HTERT RPE-1 (cell line): ENCODE results near the gene SHD.
"Not testable (repeated sequence)": the region's sequence is repeated elsewhere in the genome, so short reads cannot be mapped to it uniquely, and the experiment has no call there.

ENCODE experiments used
- in situ Hi-C: fragments of 300-500 bp; cut with MboI; formaldehyde crosslinking; loops from 4 replicates; pipeline ENCODE4 v1.14.3; 2020; ENCODE audit warnings: low sequenced_read_pairs

SHD gene

DNA sequence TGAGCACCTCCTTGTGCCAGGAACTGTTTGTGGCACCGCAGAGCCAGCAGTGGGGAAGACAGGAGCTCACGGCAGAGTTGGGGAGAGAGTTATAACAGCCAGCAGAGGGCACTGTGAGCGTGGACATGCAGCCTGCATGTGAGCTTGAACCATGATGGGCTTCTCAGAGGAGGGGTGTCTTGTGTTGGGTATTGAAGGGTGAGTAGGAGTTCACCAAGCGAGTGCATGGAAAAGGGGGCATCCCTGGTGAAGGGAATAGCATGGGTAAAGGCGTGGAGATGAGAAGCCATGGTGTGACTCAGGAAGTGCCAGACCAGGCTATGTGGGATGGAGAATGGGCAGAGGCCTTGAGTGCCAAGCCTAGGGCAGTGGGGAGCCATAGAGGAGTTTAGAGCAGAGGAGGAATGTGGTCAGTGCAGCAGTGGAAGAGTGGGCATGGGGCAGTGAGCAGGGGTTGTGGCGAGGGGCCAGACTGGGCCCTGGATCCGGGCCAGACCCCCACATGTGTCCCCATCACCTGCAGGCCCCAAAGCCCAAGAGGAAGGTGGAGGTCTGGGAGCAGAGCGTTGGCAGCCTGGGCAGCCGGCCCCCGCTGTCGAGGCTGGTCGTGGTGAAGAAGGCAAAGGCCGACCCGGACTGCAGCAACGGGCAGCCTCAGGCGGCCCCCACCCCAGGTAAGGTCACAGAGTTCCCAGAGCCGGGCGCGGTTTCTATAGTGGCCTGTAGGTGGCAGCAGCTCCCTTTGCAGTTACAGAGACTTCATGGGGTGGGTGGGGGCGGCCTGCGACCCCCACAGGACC lies 11.8 kb upstream of the SHD start:
- in situ Hi-C loops: no loop called here

DNA sequence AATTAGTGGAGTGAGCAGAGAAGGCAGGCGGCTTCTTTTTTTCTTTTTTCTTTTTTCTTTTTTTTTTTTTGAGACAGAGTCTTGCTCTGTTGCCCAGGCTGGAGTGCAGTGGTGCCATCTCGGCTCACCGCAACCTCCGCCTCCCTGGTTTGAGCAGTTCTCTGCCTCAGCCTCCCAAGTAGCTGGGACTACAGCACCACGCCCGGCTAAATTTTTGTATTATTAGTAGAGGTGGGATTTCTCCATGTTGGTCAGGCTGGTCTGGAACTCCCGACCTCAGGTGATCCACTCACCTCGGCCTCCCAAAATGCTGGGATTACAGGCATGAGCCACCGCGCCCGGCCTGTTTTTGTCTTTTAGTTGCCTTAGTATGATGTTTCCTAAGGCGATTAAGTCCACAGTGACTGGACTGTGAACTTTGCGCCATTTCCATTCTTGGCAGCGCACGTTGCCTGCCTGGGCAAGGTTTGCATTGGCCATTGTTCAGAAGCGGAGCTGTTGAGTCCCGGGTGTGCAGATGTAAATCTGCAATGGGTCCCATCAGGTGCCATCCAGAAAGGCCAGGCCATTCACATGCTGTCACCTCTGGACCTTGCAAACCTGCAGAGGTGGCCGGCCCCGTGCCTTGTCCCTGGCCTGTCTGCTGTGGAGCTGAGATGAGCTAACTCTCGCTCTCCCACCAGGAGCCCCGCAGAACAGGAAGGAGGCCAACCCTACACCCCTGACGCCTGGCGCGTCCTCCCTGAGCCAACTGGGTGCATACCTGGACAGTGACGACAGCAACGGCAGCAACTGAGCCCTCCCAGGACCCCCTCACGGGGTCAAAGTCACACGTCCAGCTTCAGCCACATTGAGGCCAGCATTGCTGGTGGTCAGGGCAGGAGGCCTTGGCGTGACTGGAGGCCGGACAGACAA lies 10.9 kb upstream of the SHD start:
- in situ Hi-C loops: no loop called here

DNA sequence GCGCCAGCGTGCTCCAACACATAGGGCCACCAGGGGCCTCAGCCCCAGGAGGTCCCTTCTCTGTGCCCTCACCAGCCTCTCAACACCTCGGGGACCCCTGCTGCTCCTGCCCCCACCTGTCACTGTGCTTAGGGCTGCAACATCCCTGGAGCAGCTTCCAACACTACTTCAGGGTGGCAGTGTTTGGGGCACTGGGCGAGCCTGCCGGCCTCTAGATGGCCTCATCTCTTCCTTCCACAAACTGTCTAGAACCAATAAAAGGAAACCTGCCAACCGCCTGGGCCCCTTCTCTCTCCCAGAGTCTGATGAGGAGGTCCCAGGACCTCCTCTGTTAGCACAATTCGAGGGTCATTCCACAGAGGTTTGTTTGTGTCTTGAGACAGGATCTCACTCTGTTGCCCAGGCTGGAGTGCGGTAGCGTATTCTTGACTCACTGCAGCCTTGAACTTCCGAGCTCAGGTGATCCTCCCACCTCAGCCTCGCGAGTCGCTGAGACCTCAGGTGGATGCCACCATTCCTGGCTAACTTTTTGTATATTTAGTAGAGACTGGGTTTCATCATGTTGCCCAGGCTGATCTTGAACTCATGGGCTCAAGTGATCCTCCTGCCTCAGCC lies 10.1 kb upstream of the SHD start:
- in situ Hi-C loops: no loop called here

DNA sequence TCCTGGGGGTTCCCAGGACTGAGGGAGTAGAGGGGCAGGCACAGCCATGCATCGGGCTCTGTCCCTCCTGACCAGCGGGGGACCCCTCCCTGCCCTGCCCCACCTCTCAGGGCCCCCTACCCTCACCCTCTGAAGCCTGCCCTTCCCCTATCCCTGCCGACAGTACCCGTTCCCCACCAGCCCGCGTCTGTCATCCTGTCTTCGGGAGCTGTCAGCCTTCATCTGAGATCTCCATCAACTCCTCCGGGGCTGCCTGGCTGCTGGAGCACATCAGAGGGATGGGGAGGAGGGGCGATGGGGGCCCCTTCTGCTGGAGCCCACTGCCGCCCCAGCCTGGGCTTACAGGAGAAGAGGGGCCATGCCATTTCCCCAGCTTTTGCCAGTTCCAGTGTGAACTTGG lies 6.2 kb upstream of the SHD start:
- in situ Hi-C loops: no loop called here

DNA sequence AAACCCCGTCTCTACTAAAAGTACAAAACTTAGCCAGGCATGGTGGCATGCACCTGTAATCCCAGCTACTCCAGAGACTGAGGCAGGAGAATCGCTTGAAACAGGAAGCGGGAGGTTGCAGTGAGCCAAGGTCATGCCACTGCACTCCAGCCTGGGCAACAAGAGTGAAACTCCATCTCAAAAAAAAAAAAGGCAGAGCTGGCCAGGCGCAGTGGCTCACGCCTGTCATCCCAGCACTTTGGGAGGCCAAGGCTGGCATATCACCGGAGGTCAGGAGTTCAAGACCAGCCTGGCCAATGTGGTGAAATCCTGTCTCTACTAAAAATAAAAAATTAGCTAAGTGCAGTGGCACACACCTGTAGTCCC lies 4.8 kb upstream of the SHD start:
- in situ Hi-C loops: not testable (repeated sequence)

DNA sequence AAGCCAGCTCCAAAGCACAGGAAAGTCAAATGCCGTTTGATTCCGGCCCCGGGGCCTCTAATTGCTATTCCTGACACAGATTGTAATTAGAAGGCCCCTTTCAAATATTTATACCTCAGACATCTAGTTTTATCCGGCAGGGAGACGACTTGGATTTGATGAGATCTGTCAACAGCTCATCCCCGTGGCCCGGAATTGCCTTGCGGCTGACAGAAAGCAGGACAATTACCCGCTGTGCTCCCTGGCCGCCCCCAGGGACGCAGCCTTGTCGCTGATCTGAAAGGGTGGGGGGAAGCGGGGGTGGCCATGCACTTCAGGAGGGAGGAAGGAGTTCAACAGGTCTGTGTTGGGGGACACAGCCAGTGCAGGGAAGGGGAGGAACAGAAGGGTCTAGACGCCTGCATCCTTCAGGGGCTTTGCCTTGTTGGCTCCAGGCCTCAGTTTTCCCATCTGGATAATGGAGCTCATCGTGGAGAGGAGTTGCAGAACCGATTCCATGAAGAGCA lies 1.8 kb upstream of the SHD start:
- in situ Hi-C loops: no loop called here

DNA sequence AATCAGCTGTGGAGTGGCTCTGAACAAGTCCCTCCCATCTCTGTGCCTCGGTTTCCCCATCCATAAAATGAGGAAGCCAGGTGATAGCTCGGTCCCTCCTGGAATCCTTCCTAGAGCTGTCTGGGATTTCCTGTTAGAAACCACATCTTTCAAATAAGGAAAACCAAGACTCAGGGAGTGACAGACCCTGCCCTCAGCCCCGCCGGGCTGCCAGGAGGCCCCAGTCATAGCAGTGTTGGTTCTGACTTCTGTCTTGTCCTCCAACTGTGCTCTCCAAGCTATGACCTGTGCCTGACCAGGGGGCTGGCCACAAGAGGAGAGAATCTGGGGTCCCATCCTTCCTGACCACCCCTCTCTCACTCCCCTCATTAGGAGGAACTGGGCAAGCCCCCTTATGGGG lies 1.1 kb upstream of the SHD start:
- in situ Hi-C loops: no loop called here

DNA sequence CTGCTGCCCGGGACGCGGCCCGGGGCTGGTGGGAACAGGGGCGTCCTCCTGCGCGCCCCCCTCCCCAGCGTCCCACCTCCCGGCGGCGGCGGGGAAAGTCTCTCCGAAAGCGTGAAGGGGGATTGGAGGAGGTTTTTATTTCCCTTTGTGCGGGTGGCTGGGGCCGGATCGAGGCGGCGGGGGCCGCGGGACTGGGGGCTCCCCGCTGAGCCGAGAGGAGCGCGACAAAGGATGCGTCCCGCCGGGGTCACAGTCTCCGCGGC lies 132 bp downstream of the SHD start:
- in situ Hi-C loops: no loop called here

DNA sequence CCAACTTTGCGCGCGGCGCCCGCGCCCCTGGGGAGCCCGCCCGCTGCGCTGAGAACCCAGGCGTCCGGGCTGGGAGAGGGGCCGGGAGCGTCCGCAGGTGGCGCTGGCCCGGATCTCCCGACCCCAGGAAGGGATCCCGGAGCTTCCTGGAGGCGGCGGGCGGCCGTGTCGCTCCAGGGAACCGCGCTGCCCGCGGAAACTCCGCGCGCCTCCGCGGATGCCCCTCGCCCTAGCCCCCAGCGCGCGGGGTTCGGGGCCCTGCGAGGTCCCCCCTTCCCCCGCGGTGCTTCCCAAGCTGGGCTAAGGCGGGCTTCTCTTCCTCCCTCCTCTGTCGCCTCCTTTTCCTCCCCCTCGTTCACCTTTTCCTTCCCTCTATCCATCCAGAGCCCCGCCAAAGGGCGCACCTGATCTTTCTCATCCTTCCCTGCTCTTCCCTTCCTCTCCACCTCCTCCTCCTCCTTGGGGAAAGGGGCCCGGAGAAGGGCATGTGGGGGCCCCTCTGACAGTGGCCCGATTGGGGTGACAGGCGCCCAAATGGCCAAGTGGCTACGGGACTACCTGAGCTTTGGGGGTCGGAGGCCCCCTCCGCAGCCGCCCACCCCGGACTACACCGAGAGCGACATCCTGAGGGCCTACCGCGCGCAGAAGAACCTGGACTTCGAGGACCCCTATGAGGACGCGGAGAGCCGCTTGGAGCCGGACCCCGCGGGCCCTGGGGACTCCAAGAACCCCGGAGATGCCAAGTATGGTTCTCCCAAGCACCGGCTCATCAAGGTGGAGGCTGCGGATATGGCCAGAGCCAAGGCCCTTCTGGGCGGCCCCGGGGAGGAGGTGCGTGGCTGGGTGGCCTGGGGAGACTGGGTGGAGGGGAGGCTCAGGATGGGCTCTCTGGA lies 710 bp downstream of the SHD start:
- in situ Hi-C loops: no loop called here

DNA sequence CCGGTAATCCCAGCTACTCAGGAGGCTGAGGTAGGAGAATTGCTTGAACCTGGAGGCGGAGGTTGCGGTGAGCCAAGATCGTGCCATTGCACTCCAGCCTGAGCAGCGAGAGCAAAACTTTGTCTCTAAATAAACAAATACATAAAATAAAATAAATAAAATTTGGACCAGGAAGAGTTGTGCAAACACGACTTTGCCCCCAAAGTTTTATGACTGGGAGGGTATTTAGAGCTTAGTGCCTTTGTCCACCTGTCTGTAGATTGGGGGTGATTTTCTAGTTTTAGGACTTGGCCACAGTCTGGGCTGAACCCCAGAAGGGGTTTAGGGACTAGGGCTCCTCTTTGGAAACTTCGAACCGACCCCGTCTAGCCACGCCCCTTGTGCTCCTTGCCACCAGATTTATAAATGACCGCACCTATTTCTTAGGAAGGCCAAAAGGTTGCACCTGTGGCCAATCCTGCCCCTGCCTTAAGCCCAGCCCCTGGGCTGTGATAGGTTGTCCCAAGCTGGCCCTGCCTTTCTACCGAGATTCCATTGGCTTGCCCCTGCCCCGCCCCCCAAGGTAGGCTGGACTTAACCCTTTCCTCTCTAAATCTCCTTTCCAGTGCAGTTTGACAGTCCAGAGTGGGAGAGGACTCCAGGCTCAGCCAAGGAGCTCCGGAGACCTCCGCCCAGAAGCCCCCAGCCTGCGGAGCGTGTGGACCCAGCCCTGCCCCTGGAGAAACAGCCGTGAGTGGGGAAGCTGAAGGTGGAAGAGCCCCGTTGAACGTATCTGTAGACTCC lies 5.3 kb downstream of the SHD start:
- in situ Hi-C loops: no loop called here

DNA sequence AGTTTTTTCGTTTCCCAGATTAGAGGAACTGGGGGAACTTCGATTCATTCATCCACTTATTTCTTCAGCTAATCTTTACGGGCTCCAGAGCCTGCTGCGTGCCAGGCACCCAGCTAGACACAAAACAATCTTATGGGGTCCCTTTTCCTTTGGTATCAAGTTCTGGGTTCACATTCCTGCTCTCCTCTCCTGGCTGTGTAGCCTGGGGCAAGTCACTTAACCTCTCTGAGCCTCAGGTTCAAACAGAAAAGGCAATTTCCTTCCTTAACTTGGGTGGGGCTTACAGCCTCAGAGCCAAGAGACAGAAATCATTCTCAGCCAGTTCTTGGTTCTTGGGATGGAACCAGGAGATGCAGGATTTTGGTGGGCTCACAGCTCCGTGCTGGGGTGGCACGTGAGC lies 5.9 kb downstream of the SHD start:
- in situ Hi-C loops: no loop called here

DNA sequence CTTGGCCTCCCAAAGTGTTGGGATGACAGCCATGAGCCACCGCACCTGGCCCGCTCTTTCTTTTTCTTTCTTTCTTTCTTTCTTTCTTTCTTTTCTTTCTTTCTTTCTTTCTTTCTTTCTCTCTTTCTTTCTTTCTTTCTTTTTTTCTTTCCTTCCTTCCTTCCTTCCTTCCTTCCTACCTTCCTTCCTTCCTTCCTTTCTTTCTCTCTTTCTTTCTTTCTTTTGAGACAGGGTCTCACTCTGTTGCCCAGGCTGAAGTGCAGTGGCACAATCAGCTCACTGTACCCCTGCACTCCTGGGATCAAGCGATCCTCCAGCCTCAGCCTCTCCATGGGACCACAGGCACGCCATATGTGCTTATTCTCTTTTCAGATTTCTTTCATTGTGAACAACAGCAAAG lies 7.1 kb downstream of the SHD start:
- in situ Hi-C loops: not testable (repeated sequence)

DNA sequence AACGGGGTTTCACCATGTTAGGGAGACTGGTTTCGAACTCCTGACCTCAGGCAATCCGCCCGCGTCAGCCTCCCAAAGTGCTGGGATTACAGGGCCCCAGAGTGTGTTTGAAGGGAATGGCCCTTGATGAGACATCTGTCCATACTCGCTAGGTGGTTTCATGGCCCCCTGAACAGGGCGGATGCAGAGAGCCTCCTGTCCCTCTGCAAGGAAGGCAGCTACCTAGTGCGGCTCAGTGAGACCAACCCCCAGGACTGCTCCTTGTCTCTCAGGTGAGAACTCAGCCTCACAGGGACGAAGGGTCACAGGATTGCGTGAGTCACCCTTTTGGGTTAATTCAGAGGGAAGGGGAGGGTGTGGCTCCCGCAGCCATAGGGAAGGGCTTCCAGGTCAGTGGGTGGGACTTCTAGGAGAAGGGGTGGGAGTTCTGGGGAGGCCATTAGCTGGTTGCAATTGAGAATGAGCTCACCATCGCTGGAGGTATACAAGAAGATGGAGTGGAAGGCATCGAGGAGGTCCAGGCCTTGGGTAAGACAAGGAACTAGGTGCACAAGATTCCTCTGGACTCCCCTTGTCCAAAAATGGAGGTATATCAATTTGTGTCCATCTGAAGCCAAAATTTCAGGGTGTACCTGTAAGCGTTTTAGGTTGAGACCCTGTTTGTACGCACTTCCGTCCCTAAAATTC lies 9.2 kb downstream of the SHD start:
- in situ Hi-C loops: no loop called here

DNA sequence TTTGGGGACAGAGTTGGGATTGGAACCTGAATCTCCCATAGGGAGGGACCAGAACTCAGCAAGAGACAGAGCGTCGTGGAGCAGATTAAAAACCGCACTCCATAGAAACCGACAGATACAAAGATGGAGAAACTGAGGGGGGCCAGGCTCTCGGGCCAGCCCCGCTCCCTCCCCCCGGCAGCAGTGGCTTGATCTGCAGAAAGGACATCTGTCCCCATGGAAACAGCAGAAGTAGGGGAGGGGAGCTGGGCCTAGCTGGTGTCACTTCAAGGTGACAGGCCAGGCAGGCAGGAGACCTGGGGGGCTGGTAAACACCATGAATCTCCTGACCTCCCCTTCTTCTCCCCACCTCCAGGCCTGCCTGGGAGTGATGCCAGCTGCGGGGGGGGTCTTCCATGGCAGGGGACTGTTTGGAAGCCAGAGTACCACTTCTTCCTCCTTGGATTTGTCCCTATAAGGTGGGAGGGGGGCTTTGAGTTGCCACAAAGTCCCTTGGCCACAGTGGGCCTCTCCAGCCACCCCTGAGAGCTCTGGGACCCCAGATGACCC lies 12.2 kb downstream of the SHD start:
- in situ Hi-C loops: no loop called here

DNA sequence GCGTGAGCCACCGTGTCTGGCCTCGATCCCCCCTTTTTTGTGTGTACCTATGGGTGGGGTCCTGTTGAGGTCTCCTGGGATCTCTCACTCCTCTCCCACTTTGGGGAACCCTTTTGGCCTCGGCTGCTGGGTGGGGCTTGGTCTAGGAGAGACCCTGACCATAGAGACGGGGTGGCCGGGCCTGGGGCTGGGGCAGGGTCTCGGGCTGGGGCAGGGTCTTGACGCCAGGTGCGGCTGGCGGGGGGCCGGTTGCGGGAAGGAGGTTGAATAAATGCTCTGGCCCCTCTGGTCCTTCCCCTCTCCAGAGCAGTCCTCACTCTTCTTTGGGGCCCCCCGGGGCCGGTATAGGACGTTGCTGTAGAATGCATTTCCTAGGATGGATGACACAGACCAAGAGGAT lies 13.4 kb downstream of the SHD start:
- in situ Hi-C loops: no loop called here

DNA sequence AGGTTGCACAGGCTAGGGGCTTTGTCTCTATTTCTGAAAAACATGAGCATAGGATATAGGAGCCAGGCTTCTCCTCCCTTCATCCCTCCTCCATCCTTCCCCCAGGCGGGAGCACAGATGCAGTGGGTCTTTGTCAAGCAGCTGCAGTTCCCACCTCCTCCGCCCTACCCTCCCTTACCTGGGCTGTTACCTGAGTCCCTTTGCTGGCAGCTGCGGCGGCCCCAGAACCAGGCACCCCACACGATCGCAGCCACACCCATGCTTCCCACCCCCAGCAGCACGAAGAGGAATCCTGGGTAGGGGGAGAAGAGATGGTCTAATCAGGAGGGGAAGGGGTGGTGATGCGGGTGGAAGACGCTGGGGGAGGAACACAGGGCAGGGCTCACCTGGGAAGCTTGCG lies 15.3 kb downstream of the SHD start:
- in situ Hi-C loops: no loop called here

DNA sequence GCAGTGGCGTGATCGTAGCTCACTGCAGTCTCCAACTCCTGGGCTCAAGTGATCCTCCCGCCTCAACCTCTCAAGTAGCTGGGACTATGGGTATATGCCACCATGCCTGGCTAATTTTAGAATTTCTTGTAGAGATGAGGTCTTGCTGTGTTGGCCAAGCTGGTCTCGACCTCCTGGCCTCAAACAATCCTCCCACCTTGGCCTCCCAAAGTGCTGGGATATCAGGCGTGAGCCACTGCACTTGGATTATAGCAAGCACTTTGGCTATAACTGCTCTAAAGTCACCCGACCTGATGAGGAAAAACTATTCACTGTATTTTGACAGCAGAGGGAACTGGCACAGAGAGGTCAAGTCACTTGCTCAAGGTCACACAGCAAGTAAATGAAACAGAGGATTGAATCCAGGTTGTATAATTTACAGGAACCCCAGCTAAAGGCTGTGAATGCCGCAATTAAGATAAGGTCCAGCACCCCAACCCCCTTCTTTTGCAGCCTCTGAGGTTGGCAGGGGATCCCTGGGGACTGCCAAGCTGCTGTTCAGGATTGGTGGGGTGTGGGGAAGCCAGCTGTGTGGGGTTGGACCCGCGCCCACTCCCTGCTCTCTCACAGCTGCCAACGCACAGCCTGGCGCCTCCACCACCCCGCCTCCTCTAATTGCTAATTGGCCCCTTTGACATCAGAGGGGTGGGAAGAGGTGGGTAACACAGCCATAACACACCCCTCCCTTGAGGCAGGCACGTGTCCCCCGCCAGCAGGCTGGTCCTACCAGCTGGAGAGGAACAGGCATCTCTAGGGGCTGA lies 17.1 kb downstream of the SHD start:
- in situ Hi-C loops: no loop called here
